ENCODE data around the gene TATDN3.
"Not testable (repeated sequence)": the region's sequence is repeated elsewhere in the genome, so short reads cannot be mapped to it uniquely, and the experiment has no call there.

TATDN3 gene

DNA sequence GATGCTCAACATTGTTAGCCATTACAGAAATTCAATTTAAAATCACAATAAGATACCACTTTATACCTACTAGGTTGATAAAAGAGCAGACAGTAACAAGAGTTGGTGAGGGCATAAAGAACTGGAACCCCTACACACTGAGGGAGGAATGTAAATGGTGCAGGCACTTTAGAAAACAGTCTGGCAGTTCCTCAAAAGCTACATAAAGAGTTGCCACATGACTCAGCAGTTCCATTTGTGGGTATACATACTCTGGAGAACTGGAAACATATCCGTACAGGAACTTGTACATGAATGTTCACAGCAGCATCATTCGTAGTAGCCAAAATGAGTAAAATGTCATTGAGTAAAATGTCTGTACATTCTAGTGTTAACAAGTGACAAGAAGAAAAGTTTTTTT, 17.1 kb upstream of the TATDN3 start:
- no peak for FAIRE-seq
- no peak for DNase-seq (ENCODE audit: insufficient read length, low spot score)

DNA sequence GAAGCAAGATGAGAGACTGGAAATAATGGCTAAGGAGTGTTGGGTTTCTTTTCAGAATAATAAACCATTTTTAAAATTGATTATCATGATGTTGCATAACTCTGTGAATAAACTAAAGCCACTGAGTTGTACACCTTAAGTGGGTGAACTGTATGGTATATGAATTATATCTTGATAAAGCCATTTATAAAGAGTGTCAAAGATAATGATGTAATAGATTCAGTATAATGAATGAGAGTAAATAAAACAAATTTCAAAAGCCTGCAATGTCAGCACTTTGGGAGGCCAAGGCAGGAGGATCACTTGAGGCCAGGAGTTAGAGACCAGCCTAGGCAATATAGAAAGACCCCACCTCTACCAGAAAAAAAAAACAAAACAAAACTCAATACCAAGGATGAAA, 16.5 kb upstream of the TATDN3 start:
- FAIRE-seq (no peak), DNase-seq (ENCODE audit: insufficient read length, low spot score) (no peak)

DNA sequence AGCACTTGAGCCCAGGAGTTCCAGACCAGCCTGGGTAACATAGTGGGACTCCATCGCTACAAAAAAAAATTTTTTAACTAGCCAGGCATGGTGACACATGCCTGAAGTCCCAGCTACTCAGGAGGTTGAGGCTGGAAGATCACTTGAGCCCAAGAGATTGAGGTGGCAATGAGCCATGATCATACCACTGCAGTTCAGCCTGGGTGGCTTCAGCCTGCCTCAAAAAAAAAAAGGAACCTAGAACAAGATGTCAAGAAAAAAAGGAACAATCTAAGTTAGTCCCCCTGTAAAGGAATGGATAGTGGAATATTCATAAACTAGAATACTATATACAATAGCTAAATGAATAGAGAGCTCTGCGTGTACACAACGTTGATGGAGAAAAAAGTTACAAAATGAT, 14.5 kb upstream of the TATDN3 start:
- FAIRE-seq: no peak

DNA sequence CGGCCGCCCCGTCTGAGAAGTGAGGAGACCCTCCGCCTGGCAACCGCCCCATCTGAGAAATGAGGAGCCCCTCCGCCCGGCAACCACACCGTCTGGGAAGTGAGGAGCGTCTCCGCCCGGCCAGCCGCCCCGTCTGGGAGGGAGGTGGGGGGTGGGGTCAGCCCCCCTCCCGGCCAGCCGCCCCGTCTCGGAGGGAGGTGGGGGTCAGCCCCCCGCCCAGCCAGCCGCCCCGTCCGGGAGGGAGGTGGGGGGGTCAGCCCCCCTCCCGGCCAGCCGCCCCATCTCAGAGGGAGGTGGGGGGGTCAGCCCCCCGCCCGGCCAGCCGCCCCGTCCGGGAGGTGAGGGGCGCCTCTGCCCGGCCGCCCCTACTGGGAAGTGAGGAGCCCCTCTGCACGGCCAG, 12.6 kb upstream of the TATDN3 start:
- not testable (repeated sequence) for FAIRE-seq; DNase-seq (ENCODE audit: insufficient read length, low spot score)

More for the DNA sequence above, 14.5 kb upstream of the TATDN3 start:
- DNase-seq (ENCODE audit: insufficient read length, low spot score): no peak

DNA sequence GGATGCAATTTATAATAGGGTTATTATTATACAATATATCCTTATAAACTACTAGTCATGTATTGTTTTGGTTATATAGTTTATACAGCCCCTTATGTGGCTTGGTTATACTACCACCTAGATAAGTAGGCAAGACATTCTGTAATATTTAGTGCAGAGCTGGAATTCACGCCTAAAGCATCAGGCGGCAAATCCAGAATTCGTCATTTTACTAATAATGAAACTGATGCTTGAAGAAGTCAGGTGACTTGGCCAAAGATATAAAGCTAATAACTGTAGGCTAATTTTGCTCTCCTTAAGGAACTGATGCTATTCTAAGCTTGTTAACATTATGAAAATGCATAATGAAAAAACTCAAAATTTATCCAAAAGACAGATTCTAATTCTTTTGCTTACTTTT, 10.9 kb upstream of the TATDN3 start:
- FAIRE-seq: no peak
- no peak for DNase-seq (ENCODE audit: insufficient read length, low spot score)

DNA sequence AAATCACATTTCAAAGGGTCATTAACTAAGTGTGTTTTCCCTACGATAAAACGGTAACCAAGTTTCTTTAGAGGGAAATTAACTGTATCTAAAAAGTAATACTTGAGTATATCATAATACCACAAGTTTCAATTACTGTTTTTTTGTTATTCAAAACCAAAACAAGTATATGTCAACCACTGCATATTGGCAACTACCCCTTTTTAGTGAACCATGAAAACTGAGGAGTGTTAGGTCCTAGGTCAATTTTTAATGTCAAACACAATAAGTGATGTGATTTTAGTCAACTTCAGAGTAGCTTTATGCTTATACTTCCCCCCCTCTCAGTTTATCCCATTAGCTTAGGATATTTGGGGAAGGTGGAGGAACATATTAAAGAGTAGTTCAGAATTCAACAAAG, 10.5 kb upstream of the TATDN3 start:
- FAIRE-seq: no peak

DNA sequence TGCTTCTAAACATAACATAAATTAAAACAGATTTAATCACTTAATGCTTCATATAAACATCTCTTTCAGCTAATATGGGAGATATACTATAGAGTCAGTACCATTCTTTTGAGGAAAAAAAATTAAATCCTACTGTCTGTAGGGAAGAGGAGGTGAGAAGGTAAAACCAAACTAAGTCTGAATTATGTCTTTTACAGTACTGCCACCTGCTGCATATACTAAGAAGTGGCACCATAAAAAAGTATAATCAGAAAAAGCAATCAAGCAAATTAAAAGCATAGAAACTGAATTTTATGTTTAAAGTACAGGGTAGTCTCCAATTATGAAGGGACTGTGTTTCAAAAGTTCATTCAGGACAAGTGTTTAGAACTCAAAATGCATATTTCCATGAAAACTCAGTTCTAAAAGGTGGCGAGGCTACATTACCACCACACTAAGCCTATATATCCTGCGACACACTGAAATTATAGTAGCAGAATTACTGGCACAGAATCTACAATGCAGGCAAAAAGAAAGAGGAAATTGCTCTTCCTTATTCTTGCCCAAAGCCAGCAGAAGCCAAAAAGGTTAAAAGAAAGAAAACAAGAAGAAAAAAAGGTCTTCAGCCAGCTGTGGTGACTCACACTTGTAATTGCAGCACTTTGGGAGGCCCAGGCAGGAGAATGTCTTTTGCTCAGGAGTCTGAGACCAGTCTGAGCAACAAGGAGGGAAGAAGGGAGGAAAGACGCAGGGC, 9.1 kb upstream of the TATDN3 start:
- FAIRE-seq: no peak
- DNase-seq (ENCODE audit: insufficient read length, low spot score): peak; percentile 25

More for the DNA sequence above, 10.5 kb upstream of the TATDN3 start:
- DNase-seq (ENCODE audit: insufficient read length, low spot score): no peak

DNA sequence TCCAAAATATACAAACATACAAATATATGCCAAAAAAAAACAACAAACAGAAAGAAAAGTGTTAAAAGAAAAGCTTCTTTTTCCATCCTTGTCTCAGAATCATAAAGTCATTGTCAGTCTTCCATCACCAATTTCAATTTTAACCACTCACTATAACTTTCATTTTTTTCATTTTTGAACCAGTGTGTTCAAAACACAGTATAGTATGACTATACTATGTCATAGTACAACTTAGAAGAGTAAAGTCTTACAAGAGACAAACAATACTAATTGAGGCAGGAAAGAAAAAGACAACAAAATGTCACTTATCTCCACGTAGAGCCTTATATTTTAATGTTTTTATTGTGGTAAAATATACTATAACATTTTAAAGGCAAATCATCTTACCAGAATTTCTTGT, 7.7 kb upstream of the TATDN3 start:
- DNase-seq (ENCODE audit: insufficient read length, low spot score): no peak
- FAIRE-seq: no peak

DNA sequence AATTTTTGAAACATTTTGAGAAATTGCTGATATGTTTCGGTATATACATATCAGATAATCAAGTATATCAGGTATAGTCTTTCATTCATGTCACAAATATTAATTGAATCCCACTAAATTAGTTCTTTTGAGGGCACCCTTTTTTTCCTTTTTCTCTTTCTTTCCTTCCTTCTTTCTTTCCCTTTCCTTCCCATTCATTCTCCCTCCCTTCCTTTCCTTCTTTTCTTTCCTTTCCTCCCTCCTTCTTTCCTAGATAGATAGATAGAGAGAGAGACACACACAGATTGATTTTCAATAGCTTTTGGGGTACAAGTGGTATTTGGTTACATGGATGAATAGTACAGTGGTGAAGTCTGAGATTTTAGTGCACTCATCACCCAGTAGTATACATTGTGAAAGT, 5.8 kb upstream of the TATDN3 start:
- FAIRE-seq: no peak
- no peak for DNase-seq (ENCODE audit: insufficient read length, low spot score)

DNA sequence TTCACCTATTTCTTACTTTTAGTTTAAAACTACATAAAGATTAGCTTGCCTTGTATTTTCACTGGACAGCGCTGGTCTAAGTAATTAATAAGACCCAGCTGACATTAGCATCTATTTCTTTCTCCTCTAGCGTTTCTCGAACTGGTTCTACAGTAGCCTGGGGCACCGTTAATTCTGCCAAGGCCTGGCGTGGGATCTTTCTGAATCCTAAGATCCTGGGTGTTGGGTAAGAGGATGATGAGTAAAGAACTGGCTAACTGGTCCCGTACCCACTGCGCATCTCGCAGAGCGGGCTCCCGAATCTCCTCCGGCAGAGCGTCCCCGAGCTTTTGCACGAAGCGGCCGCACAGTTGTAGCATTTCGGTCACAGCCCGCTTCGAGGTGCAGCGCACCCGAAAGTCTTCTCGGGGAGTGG, 426 bp upstream of the TATDN3 start:
- no peak for FAIRE-seq

DNA sequence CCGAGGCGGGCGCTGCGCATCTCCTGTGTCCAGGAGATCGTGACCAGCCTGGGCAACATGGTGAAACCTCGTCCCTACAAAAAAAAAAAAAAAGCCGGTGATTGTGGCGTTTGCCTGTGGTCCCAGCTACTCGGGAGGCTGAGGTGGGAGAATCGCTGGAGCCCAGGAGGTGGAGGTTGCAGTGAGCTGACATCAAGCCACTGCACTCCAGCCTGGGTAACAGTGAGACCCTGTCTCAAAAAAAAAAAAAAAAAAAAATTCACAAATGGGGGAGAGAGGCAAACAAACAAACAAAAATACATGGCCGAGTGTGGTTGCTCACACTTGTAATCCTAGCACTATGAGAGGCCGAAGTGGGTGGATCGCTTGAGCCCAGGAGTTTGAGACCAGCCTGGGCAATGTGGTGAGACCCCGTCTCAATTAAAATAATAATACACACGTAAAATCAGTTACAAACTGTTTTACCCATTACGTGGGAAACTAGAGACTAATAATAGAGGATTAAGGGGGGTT, 758 bp downstream of the TATDN3 start:
- no peak for FAIRE-seq

More for the DNA sequence above, 426 bp upstream of the TATDN3 start:
- peak; percentile 75 for DNase-seq (ENCODE audit: insufficient read length, low spot score)

DNA sequence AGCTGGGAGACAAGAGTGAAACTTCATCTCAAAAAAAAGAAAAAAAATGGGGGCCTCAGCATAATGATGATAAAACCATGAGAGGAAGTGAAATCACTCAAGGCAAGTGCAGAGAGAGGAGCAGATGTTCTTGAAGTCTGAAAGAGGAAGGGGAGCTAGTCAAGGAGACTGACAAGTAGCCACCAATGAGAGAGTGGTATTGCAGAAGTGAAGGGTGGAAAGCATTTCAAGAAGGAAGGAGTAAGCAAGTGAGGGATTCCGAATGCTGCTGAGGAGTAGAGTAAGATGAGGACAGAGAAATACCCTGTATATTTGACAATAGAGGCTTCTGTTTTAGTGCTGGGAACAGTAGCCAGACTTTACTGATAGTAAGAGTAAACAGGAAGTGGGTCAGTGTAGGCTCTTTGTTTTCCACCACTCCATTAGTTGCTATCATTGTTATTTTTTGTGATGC, 2.9 kb downstream of the TATDN3 start:
- no peak for FAIRE-seq
- no peak for DNase-seq (ENCODE audit: insufficient read length, low spot score)

More for the DNA sequence above, 758 bp downstream of the TATDN3 start:
- no peak for DNase-seq (ENCODE audit: insufficient read length, low spot score)

DNA sequence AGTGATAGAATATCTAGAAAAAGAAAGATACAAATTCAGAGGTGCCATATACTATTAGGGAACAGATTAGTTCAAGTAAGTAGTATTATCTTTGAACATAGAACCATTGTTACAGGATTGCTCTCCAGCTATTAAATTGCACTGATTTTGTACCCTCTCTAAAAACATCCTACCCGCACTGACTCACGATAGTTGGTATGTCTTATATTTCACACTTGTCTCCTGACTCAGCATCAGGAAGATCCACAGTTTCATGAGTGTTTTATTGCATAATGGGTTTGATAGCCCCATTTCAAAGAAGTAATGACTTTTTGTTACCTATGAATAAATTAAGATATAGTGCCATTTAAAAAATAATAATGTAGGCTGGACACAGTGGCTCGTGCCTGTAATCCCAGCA, 6.0 kb downstream of the TATDN3 start:
- FAIRE-seq: no peak
- DNase-seq (ENCODE audit: insufficient read length, low spot score): no peak

DNA sequence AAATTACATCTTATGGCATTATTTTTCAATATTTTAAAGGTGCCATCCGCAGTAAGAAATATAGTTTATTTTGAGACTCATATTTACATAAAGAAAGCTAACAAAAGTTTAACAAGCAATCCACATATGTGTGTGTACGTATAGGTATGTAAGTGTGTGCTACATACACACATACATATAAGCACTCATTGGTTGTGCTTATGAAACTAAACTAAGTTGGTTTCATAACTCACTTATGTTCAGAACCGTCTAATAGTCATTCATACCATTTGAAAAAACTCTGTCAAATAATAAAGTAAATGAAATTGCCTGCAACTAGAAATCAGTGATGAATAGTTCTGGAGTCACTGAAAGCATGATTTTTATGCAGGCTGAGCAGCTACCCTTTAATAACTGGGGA, 14.1 kb downstream of the TATDN3 start:
- no peak for FAIRE-seq

DNA sequence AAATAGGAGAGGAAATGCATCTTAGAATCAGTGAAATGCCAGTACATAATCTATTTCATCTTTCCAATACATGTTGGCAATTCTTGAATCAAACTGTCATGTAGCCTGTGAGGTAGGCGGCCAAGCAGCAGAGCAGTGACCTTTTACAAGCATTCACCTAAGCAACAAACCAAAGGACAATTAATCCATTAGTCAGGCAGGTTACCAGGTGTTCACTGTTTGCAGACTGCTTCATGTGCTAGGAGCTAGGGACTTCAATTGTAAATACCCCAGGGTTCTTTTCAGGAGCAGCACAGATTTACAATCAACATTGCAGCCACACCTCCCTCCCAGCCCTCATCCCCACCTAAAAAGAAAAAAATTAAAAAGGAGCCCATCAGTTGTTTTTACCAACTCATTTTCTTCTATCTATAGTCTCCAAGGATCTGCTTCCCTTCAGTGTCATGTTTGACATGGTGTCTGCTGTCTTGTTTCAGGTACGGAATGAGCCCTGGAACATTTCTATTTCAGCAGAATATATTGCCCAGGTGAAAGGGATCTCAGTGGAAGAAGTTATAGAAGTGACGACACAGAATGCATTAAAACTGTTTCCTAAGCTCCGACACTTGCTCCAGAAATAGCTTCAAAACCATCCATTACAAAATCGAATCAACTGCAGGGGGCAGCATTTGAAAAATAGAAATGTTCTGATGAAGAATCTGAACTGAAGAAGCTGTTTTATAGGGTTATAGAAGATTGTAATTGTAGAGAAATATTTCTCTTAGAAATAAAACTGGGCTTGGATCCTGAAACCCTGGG, 23.0 kb downstream of the TATDN3 start:
- no peak for DNase-seq (ENCODE audit: insufficient read length, low spot score)
- FAIRE-seq: no peak

More for the DNA sequence above, 14.1 kb downstream of the TATDN3 start:
- no peak for DNase-seq (ENCODE audit: insufficient read length, low spot score)

DNA sequence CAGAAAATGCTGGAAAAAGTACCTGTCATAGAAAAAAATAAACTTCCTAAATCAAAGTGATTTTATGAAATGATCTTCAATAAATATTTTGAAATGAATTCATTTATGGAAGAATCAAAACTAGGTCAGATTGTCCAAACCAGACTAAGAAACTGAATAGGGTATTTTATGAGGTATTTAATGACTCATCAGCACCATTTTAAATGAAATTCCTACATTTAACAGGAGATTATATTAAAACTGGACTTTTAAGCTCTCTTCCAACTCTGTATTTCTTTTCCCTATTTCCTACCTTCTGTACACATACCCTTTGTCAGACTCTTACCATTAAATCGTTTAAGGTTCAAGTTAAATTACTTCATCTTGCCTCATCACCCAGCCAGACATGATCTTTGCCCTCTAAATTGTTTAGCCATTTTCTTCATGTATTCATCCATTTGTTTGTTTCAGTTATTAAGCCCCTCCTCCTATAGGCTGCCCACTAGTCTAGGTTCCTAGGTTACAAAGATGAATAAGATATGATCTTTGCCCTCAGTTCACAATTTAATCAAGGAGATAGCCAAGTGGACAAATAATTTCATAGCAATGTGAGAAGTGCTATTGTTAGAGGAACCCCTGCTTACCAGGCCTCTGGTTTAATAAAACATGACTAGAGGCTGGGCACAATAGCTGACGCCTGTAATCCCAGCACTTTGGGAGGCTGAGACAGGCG, 25.0 kb downstream of the TATDN3 start:
- no peak for DNase-seq (ENCODE audit: insufficient read length, low spot score)
- no peak for FAIRE-seq

DNA sequence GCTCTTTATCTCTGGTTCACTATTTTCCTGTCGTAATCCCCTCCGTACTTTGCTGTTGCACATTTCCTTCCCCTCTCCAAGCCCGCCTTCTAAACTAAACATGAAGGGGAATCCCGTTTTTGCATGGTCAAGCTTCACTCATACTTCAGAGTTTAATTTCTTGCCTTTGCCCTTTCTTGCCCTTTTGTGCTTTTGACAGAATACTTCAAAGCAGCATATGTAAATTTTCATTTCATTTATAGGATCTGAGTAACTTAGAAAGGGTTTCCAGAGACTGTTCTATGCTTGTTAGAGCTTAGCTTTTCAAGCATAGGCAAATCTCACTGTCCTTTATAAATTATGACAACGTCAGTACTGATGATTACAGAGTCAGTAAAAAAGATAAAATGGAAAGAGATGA, 28.0 kb downstream of the TATDN3 start:
- FAIRE-seq (no peak), DNase-seq (ENCODE audit: insufficient read length, low spot score) (no peak)

DNA sequence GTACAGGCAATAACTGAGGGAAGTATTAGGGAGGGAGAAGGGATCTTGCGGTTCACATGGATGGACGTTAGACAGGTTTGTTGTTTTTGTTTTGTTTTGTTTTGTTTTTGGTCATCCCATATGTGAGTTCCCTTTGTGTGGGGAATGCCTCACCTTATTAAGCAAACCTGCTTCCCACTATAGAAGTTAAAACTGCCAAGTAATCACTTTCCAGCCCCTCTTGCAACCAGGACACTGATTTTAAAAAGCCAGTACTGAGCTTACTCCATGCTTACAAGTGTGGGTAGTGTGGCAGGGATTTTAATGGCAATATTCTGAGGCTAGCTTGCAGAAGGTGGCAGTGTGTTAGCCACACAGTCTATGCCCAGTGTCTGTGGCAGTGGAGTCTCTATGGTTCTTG, 29.3 kb downstream of the TATDN3 start:
- DNase-seq (ENCODE audit: insufficient read length, low spot score) (no peak), FAIRE-seq (no peak)

DNA sequence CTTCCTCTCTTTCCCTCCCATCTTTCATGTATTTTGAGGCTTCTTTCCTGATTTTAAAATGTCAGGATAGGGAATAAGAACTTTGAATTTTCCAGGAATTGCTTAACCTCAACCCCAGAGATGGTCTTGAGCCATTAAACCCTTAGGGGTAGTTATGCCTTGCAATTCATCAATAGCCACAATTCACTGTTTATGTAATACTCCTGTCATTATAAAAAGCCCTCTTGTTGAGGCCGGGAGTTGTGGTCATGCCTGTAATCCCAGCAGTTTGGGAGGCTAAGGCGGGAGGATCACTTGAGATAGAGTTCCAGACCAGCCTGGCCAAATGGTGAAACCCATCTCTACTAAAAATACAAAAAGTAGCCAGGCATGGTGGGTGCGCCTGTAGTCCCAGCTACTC, 31.3 kb downstream of the TATDN3 start:
- no peak for FAIRE-seq
- no peak for DNase-seq (ENCODE audit: insufficient read length, low spot score)

DNA sequence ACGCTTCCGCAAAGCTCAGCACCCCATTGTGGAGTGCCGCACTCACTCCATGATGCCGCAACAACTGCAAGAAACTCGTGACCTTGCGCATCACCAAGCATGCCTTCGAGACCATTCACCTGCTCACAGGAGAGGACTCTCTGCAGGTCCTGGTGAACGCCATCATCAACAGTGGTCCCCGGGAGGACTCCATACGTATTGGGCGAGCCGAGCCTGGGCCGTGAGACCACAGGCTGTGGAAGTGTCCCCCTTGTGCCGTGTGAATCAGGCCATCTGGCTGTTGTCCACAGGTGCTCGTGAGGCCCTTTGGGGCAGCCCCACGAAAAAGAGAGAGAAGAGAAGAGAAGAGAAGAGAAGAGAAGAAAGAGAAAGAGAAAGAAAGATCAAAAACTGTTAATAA, 32.5 kb downstream of the TATDN3 start:
- DNase-seq (ENCODE audit: insufficient read length, low spot score) (no peak), FAIRE-seq (no peak)

DNA sequence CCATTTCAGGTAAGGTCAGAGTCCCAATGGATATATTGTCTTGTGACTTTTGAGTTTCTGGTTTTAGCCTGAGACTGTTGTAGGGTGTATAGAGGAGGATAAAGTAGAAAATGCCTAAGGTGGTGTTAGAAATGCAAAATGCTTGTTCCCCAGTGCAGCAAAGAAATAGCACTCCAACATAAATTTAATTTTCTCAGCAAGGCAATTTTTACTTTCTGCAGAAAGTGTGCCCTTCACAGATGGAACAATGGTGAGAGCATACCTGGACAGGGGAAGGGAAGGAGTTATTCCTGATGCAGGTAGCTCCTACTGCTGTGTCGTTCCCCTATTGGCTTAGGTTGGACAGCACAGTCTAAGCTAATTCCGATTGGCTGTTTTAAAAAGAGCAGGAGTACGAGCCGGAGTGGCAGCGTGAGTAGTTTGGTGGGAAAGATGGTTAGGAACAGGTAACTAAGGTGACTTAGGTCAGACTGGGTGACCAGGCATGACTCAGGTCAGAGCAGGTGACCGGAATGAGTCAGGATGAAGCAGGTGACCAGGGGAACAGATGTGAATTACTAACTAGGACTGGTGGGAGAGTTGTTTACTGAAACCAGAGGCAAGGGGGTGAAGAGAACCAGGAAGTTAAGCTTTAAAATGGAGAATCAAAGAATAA, 34.2 kb downstream of the TATDN3 start:
- FAIRE-seq (no peak), DNase-seq (ENCODE audit: insufficient read length, low spot score) (no peak)
